Gastrocnemius medialis (tissue), 4 donors: ENCODE results near the gene LPIN1. TPM values are rescaled to one million over a fixed set of nuclear protein-coding genes. Genes with fewer than 3 reads are reported as not detected.

ENCODE experiments used
- ATAC-seq, 2 donors: fragments of 150-250 bp; one replicate each; pipeline ENCODE4 v1.9.1; 2016
- DNase-seq, 2 donors: peaks; one replicate each; pipeline ENCODE4 v3.0.0-alpha.2; 2019
- H3K27ac ChIP-seq, 4 donors: fragments of 200-600 bp; sonication (generic); 1 replicate in 1 of 4; 2 replicates in 3 of 4; pipeline ENCODE4 v1.5.1; 2016 to 2018; ENCODE audit warnings: mild to moderate bottlenecking in 2 of 4, moderate library complexity in 1 of 4
- H3K27me3 ChIP-seq, 3 donors: fragments of 200-600 bp; sonication (generic) in 2 of 3; 1 replicate in 1 of 3; 2 replicates in 2 of 3; pipeline versions ENCODE4 v1.5.1 to v1.6.0; 2016 to 2019; ENCODE audit warnings: mild to moderate bottlenecking in 1 of 3, moderate library complexity in 1 of 3
- H3K36me3 ChIP-seq, 2 donors: fragments of 200-600 bp; sonication (generic) in 1 of 2; one replicate each; pipeline ENCODE4 v1.5.1; 2017 to 2018
- H3K4me1 ChIP-seq, 2 donors: fragments of 200-600 bp; sonication (generic) in 1 of 2; one replicate each; pipeline ENCODE4 v1.5.1; 2016 to 2017; ENCODE audit warnings: mild to moderate bottlenecking in 2 of 2
- H3K4me3 ChIP-seq, 4 donors: fragments of 200-600 bp; sonication (generic) in 3 of 4; 1 replicate in 1 of 4; 2 replicates in 3 of 4; pipeline ENCODE4 v1.5.1; 2016 to 2019; ENCODE audit warnings: mild to moderate bottlenecking in 2 of 4
- H3K9me3 ChIP-seq, 3 donors: fragments of 200-600 bp; sonication (generic) in 2 of 3; 1 replicate in 1 of 3; 2 replicates in 2 of 3; pipeline ENCODE4 v1.5.1; 2016 to 2019
- CTCF ChIP-seq, 5 experiments: fragments of 450-650 bp in 3 of 5; fragments of 200-600 bp in 2 of 5; sonication (generic) in 2 of 5; IDR thresholded peaks in 4 of 5; conservative IDR thresholded peaks in 1 of 5; 1 replicate in 4 of 5; 2 replicates in 1 of 5; pipeline ENCODE4 v1.5.1; 2016 to 2019; ENCODE audit warnings: antibody characterized with exemption in 5 of 5, mild to moderate bottlenecking in 3 of 5, moderate library complexity in 3 of 5
- POLR2A ChIP-seq, 2 donors: fragments of 450-650 bp; IDR thresholded peaks; one replicate each; pipeline ENCODE4 v1.6.1; 2017; ENCODE audit warnings: antibody characterized with exemption in 2 of 2, mild to moderate bottlenecking in 2 of 2, moderate library complexity in 2 of 2
- in situ Hi-C, 4 donors: fragments of 200-750 bp; cut with MboI; loops; one replicate each; pipeline versions ENCODE4 v1.15.0 to v1.8.0; 2017; ENCODE audit warnings: low sequenced_read_pairs in 4 of 4
- intact Hi-C: fragments of 100-400 bp; cut with DNase I; formaldehyde crosslinking; loops from one replicate; pipeline ENCODE4 v1.15.1; 2023; ENCODE audit warnings: low total_unique reads
- total RNA-seq, 4 donors: library from RNA; depleted of rRNA; stranded (reverse); fragments of >200 nt; gene quantifications; one replicate each; pipeline versions ENCODE4 v1.1.0 to v1.2.3, GENCODE V29; 2016

LPIN1 gene
- 100 to 1,000 TPM; 292 to 606 (median 472) TPM for total RNA-seq

- H3K4me3 ChIP-seq: peak within 1 kb of the TSS; percentile 75 to 92 (median 86)
- TF ChIP-seq POLR2A (IDR thresholded peaks at IDR 0.05) (peak; percentile 94 to 96), CTCF (IDR thresholded peaks at IDR 0.05 in 4 of 5, conservative IDR thresholded peaks at IDR 0.05 in 1 of 5) (peak in 2 of 5 experiments; percentile 28 to 31)
- H3K27me3 ChIP-seq: no peaks in the 10 kb centered on the region
- H3K27ac ChIP-seq: peak within 1 kb of the TSS; percentile 92 to 95 (median 94)
- ATAC-seq: peak; percentile 42 to 44
- DNase-seq: peak; percentile 85 to 89
- intact Hi-C loops: loop anchor here (1.0 to 10.0 kb wide), 2 partner anchors 58 to 282 kb away; partner anchors contain the start of gene E2F6
- no peaks in the 10 kb centered on the region for H3K9me3 ChIP-seq
- in situ Hi-C loops: loop anchor here in 1 of 4 donors (10.0 kb wide), 1 partner anchor 52 kb away; no protein-coding TSS in a partner anchor
- H3K4me1 ChIP-seq: peaks cover 48 to 70% of the 10 kb centered on the region in 2 donors
- no peaks in the 10 kb centered on the region for H3K36me3 ChIP-seq
Measured at GRCh38 chr2:11746376-11746806, at the start of gene LPIN1. Gene LPIN1, plus strand, starts transcription at chr2:11746632. Its CDS starts 18,910 bp downstream, at chr2:11765542.

GRCh38 chr2:11696736-11697102 lies 49.7 kb upstream of the LPIN1 start:
- Histone ChIP-seq H3K9me3 (no peaks in the 10 kb centered on the region), H3K4me3 (peak overlapping the region in 3 of 4 donors; percentile 5 to 44 (median 21)), H3K27me3 (no peaks in the 10 kb centered on the region), H3K27ac (peak overlapping the region; percentile 93 to 100 (median 98)), H3K36me3 (no peaks in the 10 kb centered on the region), H3K4me1 (peaks cover 60 to 62% of the 10 kb centered on the region in 2 donors)
- no peak for DNase-seq
- TF ChIP-seq POLR2A (IDR thresholded peaks at IDR 0.05) (no peak), CTCF (IDR thresholded peaks at IDR 0.05 in 4 of 5, conservative IDR thresholded peaks at IDR 0.05 in 1 of 5) (no peak)
- in situ Hi-C loops: loop anchor here (5.0 to 25.0 kb wide), 4 partner anchors 48 to 209 kb away; partner anchors contain the start of gene LPIN1 (in 1 of the 4)
- no peak for ATAC-seq
- intact Hi-C loops: loop anchor here (1.0 to 10.0 kb wide), 2 partner anchors 8 to 852 kb away; no protein-coding TSS in a partner anchor

- H3K27ac ChIP-seq: peak overlapping the region; percentile 93 to 100 (median 98)
- no peaks in the 10 kb centered on the region for H3K27me3 ChIP-seq
- H3K4me1 ChIP-seq: peaks cover 60 to 65% of the 10 kb centered on the region in 2 donors
- H3K4me3 ChIP-seq: peak overlapping the region; percentile 27 to 44 (median 41)
- TF ChIP-seq CTCF (IDR thresholded peaks at IDR 0.05 in 4 of 5, conservative IDR thresholded peaks at IDR 0.05 in 1 of 5) (no peak), POLR2A (IDR thresholded peaks at IDR 0.05) (no peak)
- no peaks in the 10 kb centered on the region for H3K36me3 ChIP-seq
- intact Hi-C loops: loop anchor here (1.0 to 10.0 kb wide), 2 partner anchors 9 to 852 kb away; no protein-coding TSS in a partner anchor
- ATAC-seq (peak; percentile 56 to 58), DNase-seq (peak; percentile 90 to 98)
- in situ Hi-C loops: loop anchor here (5.0 to 25.0 kb wide), 4 partner anchors 48 to 210 kb away; partner anchors contain the start of gene LPIN1 (in 1 of the 4)
- no peaks in the 10 kb centered on the region for H3K9me3 ChIP-seq
Measured at GRCh38 chr2:11697103-11697871, 49.1 kb upstream of the LPIN1 start.

- in situ Hi-C loops: loop anchor here (5.0 to 25.0 kb wide), 4 partner anchors 47 to 211 kb away; partner anchors contain the start of gene LPIN1 (in 1 of the 4)
- intact Hi-C loops: loop anchor here (1.0 to 10.0 kb wide), 5 partner anchors 18 to 853 kb away; no protein-coding TSS in a partner anchor
Measured at GRCh38 chr2:11698009-11698922, 48.2 kb upstream of the LPIN1 start.

More at GRCh38 chr2:11698009-11698922, 48.2 kb upstream of the LPIN1 start:
- peak; percentile 76 to 79 for ATAC-seq
- peaks cover 52 to 57% of the 10 kb centered on the region in 2 donors for H3K4me1 ChIP-seq
- H3K36me3 ChIP-seq: no peaks in the 10 kb centered on the region
- no peaks in the 10 kb centered on the region for H3K9me3 ChIP-seq
- no peaks in the 10 kb centered on the region for H3K27me3 ChIP-seq
- peak; percentile 97 to 98 for DNase-seq
- H3K4me3 ChIP-seq: peak overlapping the region; percentile 27 to 44 (median 41)
- TF ChIP-seq POLR2A (IDR thresholded peaks at IDR 0.05) (peak; percentile 79 to 86), CTCF (IDR thresholded peaks at IDR 0.05 in 4 of 5, conservative IDR thresholded peaks at IDR 0.05 in 1 of 5) (peak in 3 of 5 experiments; percentile 2 to 42 (median 38))
- peak overlapping the region; percentile 93 to 100 (median 98) for H3K27ac ChIP-seq
